Retina (tissue), 1 donor: ENCODE data around the gene MYO1E.

Experiments
- DNase-seq: peaks from one replicate; pipeline ENCODE4 v3.0.0-alpha.2; 2016

The MYO1E gene

GRCh38 chr15:59258317-59258716 lies 114.4 kb downstream of the MYO1E start:
- DNase-seq, result no peak

GRCh38 chr15:59257140-59257539 lies 115.5 kb downstream of the MYO1E start:
- no peak for DNase-seq

GRCh38 chr15:59256482-59256881 lies 116.2 kb downstream of the MYO1E start:
- DNase-seq, result no peak

GRCh38 chr15:59255680-59256336 lies 116.9 kb downstream of the MYO1E start:
- DNase-seq, result no peak

GRCh38 chr15:59252137-59252536 lies 120.5 kb downstream of the MYO1E start:
- no peak for DNase-seq

- no peak for DNase-seq
Measured at GRCh38 chr15:59251001-59251845, 121.4 kb downstream of the MYO1E start.

- DNase-seq, result no peak
Measured at GRCh38 chr15:59250249-59250648, 122.4 kb downstream of the MYO1E start.

GRCh38 chr15:59249816-59250215 lies 122.9 kb downstream of the MYO1E start:
- DNase-seq, result no peak

- peak; percentile 55 for DNase-seq
Measured at GRCh38 chr15:59247364-59247763, 125.3 kb downstream of the MYO1E start.

GRCh38 chr15:59245559-59245958 lies 127.1 kb downstream of the MYO1E start:
- no peak for DNase-seq

- no peak for DNase-seq
Measured at GRCh38 chr15:59244337-59244736, 128.3 kb downstream of the MYO1E start.

- no peak for DNase-seq
Measured at GRCh38 chr15:59243622-59244021, 129.0 kb downstream of the MYO1E start.

GRCh38 chr15:59242649-59243048 lies 130.0 kb downstream of the MYO1E start:
- no peak for DNase-seq

- DNase-seq, result no peak
Measured at GRCh38 chr15:59240036-59240435, 132.6 kb downstream of the MYO1E start.

GRCh38 chr15:59237924-59238331 lies 134.7 kb downstream of the MYO1E start:
- no peak for DNase-seq

- no peak for DNase-seq
Measured at GRCh38 chr15:59237119-59237855, 135.4 kb downstream of the MYO1E start.

- DNase-seq, result no peak
Measured at GRCh38 chr15:59236394-59236793, 136.3 kb downstream of the MYO1E start.

GRCh38 chr15:59232476-59232875 lies 140.2 kb downstream of the MYO1E start:
- no peak for DNase-seq

- DNase-seq, result no peak
Measured at GRCh38 chr15:59230531-59231055, 142.1 kb downstream of the MYO1E start.

- no peak for DNase-seq
Measured at GRCh38 chr15:59229453-59229852, 143.2 kb downstream of the MYO1E start.

GRCh38 chr15:59229015-59229414 lies 143.7 kb downstream of the MYO1E start:
- DNase-seq, result no peak

GRCh38 chr15:59227021-59227420 lies 145.7 kb downstream of the MYO1E start:
- no peak for DNase-seq

- no peak for DNase-seq
Measured at GRCh38 chr15:59224474-59224873, 148.2 kb downstream of the MYO1E start.
